UCSD-AML1 (cell line): Measurements from ENCODE around the gene PSD2.

ENCODE experiments used
- DNase-seq: peaks from one replicate; lab custom pipeline; 2025; ENCODE audit not compliant: unreplicated experiment; lab: John Stamatoyannopoulos, UW

The PSD2 gene

DNA sequence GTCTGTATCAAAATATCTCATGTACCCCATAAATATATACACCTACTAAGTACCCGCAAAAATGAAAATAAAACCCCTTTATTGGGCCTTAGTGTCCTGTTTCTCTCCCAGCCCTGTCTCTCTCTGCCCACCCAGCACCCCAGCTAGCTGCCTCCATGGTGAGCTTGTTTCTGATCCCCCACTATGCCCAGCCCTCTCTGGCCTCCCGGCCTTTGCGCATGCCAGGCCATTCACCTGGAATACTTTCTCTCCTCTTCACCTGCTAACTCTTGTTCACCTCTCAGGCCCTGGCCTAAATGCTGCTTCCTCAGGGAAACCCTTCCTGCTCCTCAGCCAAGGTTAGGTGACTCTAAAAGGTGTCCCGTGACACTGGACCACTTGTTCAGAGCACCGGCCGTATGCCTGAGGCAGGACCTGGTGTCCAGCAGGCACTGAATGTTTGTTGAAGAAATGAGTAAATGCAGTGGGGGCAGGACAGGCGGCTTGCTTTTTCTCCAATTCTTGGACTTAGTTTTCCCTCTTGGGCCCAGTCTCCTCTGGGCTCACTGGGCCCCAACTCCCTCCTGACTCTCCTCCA, 58.5 kb downstream of the PSD2 start:
- DNase-seq, result no peak

GRCh38 chr5:139854953-139855352, 59.3 kb downstream of the PSD2 start:
- DNase-seq, result no peak

DNA sequence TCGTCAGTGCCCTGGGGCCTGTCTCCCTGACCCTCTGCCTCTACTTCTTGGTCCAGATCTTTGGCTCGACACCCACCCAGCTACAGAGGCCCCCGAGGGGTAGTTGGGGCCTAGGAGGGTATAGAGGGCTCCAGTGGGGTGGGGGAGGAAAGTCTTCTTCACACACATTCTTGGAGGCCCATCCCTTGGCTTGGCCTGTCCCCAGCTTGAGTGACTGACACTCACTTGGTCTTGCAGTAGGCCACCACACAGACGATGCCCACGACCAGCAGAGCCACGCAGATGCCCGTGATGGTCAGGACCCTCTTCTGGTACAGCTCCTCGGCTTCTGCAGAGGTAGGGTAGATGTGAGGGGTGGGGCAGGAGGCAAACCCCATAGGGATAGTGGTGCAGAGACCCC, 59.8 kb downstream of the PSD2 start:
- DNase-seq, result no peak

DNA sequence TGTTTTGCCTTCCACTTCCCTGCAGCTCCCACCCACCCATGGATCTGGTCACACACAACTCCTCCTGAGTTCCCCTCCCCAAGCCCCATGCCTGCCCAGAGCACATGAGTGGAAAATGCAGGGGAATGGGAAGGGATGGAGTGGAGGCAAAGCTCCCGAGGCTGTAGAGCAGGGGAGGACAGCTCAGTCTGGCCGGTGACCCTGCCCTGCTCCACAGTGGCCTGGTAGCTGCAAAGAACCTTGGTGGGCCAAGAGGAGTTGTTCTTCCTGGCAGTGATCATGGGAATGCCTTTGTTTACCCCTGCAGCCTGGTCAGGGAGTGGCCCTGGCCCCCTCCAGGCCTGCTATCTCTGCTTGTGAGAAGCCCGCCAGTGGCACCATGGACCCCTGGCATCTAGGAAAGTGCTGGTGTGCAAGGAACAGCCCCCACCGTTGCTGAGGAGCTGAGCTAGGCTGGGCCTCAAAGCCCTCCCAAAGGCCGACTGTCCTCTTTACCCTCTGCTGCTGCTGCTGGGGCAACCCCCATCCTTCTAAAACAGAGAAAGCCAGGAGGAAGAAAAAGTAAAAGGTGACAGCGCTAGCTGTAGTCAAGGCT, 60.4 kb downstream of the PSD2 start:
- DNase-seq, result no peak

GRCh38 chr5:139856714-139857113, 61.1 kb downstream of the PSD2 start:
- no peak for DNase-seq

GRCh38 chr5:139859013-139859412, 63.4 kb downstream of the PSD2 start:
- DNase-seq, result no peak

DNA sequence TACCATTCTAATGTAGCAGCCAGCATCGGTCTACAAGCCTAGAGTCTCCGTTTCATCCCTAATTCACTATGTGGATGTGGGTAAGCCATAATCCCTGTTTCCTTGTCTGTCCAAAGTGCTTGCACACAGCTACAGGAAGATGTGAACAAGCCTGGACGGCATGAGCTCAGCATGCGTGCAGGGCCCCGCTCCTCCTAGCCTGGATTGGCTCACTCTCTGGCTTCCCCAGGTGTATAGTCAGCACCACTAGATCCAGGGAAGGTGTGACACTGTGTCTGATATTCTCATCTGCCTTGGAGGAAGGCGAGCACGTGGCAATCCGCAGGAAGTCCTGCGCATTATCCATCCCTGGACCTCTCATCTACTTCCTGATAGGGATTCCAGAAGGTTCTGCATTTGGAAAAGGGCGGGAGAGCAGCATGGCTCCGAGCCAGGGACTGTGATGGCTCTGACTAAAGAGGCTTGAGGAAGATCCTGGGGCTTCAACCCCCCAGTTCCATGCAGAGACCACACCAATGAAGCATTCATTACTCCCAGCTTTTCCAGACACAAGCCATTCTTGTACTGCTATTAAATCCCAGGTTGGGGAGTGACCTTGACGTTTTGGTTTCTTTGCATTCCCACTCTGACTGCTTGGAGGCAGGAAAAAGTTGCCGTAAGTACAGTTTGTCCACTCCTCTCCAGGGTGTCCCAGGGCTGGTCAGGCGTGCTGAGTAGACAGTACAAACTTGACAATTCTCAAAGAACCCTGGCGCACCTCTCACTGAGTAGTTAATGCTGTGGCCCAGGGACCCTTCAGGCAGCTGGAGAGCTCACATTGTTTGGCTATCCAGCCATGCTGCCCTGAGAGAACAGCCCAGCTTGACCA, 65.6 kb downstream of the PSD2 start:
- no peak for DNase-seq

DNA sequence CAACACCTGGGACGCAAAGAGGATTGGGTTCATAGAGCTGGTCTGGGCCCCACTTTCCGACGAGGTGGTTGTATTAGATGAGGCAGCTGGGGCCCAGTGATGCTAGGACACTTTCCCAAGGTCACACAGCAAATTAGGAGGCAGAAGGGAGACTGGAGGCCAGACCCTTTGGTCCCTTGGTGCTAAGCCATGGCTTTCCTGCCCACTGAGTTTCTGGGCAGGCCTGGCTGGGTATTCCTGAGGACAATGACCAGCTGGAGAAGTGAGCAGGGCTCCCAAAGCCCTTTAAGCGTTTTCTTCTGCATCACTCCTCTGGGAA, 66.2 kb downstream of the PSD2 start:
- no peak for DNase-seq

DNA sequence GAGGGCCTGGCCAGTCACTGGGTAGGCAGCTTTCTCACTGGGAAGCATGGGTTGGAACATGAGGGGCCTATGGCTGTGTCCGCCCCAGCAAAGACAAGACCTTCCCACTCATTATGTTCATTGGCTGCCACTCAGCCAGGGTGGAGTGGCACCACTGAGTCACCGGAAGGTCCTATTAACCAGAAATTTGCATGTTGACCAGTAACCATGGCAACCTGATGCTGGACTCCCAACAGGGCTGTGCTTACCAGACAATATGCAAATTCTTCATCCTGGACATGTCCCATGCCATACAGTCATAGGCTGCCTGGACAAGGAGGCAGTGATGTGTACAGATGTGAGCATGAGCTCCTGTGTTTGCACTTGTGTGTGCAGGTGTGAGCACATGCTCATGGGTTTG, 66.7 kb downstream of the PSD2 start:
- DNase-seq, result no peak

DNA sequence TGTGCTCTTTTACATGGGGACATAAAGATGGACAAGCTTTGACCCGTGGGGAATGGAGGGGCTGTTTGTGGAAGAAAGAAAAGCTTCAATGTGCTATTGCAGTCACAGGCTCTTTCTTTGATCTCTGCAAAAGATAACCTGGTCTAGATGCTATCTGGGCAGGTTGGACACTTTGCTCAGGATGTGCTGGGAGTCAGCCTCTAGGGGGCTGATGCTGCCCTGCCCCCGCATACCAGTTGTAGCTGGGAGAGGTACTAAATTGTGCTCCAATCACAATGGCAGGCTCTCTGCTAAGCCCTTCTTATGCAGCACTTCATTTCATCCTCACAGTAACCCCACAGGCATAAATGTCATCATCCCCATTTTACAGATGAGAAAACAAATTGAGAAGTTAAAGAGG, 67.2 kb downstream of the PSD2 start:
- DNase-seq, result no peak

DNA sequence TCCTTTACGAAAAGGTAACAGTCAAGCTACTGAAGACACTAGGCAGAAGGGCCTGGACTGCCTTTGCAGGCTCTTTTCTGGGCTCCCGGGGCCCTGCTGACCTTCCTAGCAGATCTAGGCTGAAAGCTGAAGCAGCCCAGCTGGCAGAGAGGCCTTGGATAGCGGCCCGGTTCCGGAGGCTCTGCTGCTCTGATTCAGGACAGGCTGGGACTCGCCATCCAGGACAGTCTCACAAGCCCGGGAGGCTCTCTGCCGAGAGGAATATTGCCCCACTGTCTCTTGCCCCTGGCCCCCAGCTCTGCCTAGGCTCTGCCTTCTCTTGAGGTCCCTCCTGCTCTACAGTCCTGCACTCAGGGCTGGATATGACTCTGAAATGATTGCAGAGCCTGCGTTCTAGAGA, 67.8 kb downstream of the PSD2 start:
- DNase-seq, result no peak

- DNase-seq, result peak; percentile 50
These were observed 68.4 kb downstream of the PSD2 start for GRCh38 chr5:139863855-139864558.

- DNase-seq, result no peak
These were observed 69.3 kb downstream of the PSD2 start for GRCh38 chr5:139864716-139865483.

DNA sequence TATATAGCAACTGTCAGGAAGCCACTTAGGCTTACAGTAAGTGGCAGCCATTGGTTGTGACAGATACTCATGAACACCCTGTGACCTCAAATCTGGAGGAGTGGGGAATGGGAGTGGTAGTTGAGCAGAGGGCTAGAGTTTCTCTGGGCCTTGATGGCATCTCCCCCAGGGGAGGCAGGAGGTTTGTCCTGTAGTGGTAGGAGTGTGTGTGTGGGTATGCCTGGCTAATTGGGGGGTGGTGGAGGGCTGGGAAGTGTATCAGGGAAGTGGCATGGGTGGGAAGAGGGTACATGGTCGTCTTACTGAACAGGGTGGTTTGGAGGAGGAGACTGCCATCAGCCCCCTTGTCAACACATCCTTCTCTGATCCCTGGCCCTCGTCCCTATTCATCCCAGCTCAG, 71.5 kb downstream of the PSD2 start:
- no peak for DNase-seq

DNA sequence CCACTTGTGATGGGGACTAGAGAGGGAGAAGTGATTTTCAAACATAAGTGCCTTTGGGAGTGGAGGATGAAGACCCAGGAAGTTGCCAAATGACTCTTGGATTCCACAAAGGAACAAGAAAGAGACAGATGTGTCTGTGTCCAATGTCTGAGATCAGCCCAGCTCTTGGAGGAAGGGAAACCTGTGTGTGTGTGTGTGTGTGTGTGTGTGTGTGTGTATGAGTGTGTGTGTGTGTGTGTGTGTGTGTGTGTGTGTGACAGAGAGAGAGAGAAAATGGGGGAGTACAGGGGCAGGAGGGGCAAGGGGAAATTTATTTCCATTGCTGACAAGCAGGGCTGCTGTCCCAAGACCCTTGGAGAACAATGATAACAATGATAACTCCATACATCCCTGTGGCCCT, 72.0 kb downstream of the PSD2 start:
- DNase-seq, result no peak

DNA sequence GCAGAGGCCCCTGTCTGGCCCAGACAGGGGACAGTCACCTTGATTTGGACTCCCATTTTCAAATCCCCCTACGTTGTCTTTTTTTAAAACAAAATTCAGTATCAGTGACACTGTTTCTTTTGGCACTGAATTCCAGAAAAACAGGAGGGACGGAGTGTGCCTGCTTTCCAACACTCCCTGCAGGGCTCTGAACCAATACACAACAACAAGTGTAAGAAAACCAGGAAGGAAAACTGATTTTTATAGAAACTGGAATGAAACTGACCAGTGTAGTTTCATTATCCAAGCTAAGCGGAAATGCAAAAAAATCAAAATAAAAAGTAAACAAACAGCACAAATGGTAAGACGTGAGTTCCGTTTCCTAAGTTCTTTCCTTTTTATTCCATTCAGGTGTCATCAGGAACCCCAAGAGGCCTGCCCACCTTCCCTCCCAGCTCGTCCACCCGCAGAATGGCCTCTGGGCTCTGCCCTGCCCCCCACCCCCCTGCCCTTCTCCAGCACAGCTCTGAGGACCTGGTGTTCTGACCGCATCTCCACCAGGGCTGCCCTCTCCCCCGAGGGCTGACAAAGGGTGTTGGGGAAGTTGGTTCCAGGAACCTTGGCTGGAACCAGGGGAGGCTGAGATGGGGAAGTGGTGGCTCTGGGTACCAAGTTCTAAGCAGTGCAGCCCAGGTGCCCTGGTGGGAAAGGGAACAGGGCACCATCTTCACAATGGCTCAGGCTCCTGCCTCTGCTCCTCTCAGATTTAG, 73.6 kb downstream of the PSD2 start:
- no peak for DNase-seq

DNA sequence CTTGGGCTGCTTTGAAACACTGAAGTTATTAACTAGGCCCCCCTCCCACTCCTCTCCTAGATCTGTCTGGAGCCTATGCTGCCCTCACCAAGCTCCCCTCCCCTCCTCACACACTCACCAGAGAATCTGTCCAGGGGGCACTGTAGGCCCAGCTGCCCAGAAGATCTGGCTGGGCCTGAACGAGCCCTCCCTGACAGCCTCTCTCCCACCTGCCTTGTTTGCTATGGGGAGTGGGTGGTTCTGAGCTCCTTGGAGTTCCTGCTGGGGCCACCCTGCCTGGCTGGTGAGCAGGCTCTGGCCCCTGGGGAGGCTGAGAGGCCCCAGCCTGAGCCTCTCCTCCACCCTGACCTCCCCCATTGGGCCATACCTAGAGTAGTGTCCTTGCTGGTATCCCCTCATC, 75.1 kb downstream of the PSD2 start:
- DNase-seq, result no peak

DNA sequence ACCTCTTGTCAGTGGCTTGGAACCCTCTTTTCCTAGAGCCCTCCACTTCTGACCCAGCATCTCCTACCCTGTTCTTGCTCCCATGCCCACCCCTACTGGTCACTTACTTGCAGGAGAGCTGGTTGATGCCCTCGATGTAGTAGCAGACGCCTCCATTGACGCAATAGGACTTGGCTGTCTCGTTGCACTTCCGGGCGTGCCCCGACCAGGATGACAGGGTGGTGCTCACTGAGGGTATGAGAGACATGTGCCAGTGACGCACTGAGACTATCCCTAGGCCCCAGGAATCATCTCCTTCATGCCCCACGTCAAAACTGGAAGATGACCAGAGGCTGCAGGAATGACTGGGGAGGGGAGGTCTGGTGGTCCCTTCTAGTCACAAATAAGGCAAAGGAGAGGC, 76.0 kb downstream of the PSD2 start:
- DNase-seq, result no peak

DNA sequence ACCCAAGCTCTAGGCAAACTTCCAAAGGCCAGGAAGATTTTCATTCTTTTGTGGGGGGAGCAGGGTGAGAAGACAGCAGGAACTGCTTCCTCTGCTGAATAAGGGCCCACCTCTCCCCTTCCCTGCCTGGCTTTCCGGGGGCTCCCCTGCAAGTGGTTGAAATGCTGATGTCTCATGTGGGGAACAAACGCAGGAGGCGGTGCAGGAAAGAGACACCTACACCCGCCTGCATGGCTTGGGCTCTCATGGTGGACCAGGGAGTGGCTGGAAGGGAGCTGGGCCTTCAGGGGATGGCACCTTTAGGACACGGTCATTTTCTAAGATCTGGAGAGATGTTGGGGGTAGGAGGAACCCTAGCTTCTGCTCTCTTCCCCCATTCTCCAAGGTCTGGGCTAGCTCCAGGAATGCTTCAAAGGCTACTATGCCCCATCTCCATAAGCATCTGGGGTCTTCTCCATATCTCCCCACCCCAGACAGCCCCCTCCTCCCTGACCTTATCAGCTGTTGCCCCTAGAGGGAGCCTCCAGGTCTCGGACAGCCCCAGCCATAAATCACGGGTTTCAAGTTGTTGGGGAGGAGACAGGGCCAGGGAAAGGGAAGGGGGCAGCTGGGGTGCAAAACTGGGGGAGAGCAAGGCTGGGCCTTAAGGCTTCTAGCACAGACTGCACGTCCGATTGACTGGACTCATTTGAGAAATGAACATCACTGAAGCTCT, 76.6 kb downstream of the PSD2 start:
- no peak for DNase-seq
